K562 (cell line): ENCODE data around the gene PHYHD1. TPM values are rescaled to one million over a fixed set of nuclear protein-coding genes. Genes with fewer than 3 reads are reported as not detected.

Source experiments
- ATAC-seq: fragments of 200-7000 bp; cut with Tn5 transposase; 3 replicates; pipeline ENCODE4 v1.9.1; 2020; ENCODE audit warnings: moderate library complexity
- BruUV-seq: library from RNA; stranded (reverse); fragments of 400-500 nt; replicated peaks from 2 replicates; lab custom pipeline; 2021; lab: Mats Ljungman, UMichigan
- CTCF ChIA-PET: fragments of 300-600 bp; formaldehyde crosslinking; extraction: SDS; loops from one replicate; lab custom pipeline; 2021; ENCODE audit warnings: low intra/inter-chr PET ratio; lab: Yijun Ruan, JAX
- POLR2A ChIA-PET: fragments of 300-600, 350-650 bp; sonication (Branson Sonifier 250); formaldehyde crosslinking; extraction: SDS; loops from one replicate; lab custom pipeline; 2021; ENCODE audit warnings: antibody characterized with exemption, inconsistent platforms; lab: Yijun Ruan, JAX
- DNase-seq, 4 experiments: peaks; one replicate each; pipeline versions ENCODE4 v3.0.0 to v3.0.0-alpha.2; 2011 to 2018; ENCODE audit warnings: low spot score in 3 of 4, mixed read lengths in 3 of 4; ENCODE audit errors: extremely low read depth in 1 of 4
- FAIRE-seq: peaks from 2 replicates; lab custom pipeline; 2011; peaks lifted over from hg19 to GRCh38; lab: Jason Lieb, UNC
- H2AFZ ChIP-seq: 2 replicates; pipeline ENCODE4 v1.6.0; 2011; ENCODE audit warnings: low read depth, low read length, control low read depth, inconsistent platforms
- H3K27ac ChIP-seq: fragments of 200-600 bp; 3 replicates; pipeline ENCODE4 v1.8.0; 2011; ENCODE audit warnings: low read depth, mild to moderate bottlenecking, control low read depth, inconsistent platforms, low read length, moderate library complexity, mixed read lengths; ENCODE audit errors: extremely low read depth
- H3K27me3 ChIP-seq, 2 experiments: fragments of 300-600 bp in 1 of 2; 2 replicates in 1 of 2; 3 replicates in 1 of 2; pipeline versions ENCODE4 v1.6.0 to v1.8.0; 2011; ENCODE audit warnings: inconsistent platforms in 2 of 2, low read length in 2 of 2, mild to moderate bottlenecking in 1 of 2, mixed read lengths in 1 of 2, moderate library complexity in 1 of 2; ENCODE audit not compliant: control insufficient read depth in 2 of 2, insufficient read depth in 2 of 2
- H3K36me3 ChIP-seq: fragments of 300-600 bp; 3 replicates; pipeline ENCODE4 v1.8.0; 2011; ENCODE audit warnings: mild to moderate bottlenecking, low read length, inconsistent platforms; ENCODE audit not compliant: control insufficient read depth, insufficient read depth
- H3K4me1 ChIP-seq, 2 experiments: fragments of 200-600 bp in 1 of 2; replicated peaks in 1 of 2; 2 replicates in 1 of 2; 3 replicates in 1 of 2; pipeline versions ENCODE4 v1.5.1 to v1.8.0; 2011; ENCODE audit warnings: inconsistent platforms in 2 of 2, low read length in 2 of 2, mild to moderate bottlenecking in 1 of 2, mixed read lengths in 1 of 2, moderate library complexity in 1 of 2; ENCODE audit not compliant: control insufficient read depth in 2 of 2, insufficient read depth in 2 of 2
- H3K4me2 ChIP-seq: 2 replicates; pipeline ENCODE4 v1.6.1; 2011; ENCODE audit warnings: low read length, control low read depth, inconsistent platforms, mixed read lengths; ENCODE audit not compliant: insufficient read depth
- H3K4me3 ChIP-seq: fragments of 200-600 bp; sonication (generic), shearing (Covaris generic); 2 replicates; pipeline ENCODE4 v1.5.1; 2016; ENCODE audit warnings: control low read depth, inconsistent platforms
- H3K79me2 ChIP-seq: fragments of 200-600 bp; 3 replicates; pipeline ENCODE4 v1.8.0; 2011; ENCODE audit warnings: low read length, inconsistent platforms; ENCODE audit not compliant: control insufficient read depth, insufficient read depth
- H3K9ac ChIP-seq, 2 experiments: 2 replicates each; pipeline versions ENCODE4 v1.6.0 to v1.6.1; 2011; ENCODE audit warnings: low read depth in 2 of 2, low read length in 2 of 2, control low read depth in 1 of 2, inconsistent platforms in 1 of 2, mild to moderate bottlenecking in 1 of 2, mixed read lengths in 1 of 2; ENCODE audit not compliant: insufficient read depth in 1 of 2
- H3K9me1 ChIP-seq: one replicate; pipeline ENCODE4 v1.6.0; 2011; ENCODE audit warnings: inconsistent platforms, mild to moderate bottlenecking, low read length, moderate library complexity; ENCODE audit not compliant: control insufficient read depth, insufficient read depth
- H3K9me3 ChIP-seq: replicated peaks from 2 replicates; pipeline ENCODE4 v1.5.1; 2011; ENCODE audit warnings: low read depth, low read length, inconsistent platforms; ENCODE audit not compliant: control insufficient read depth, insufficient read depth
- H4K20me1 ChIP-seq: replicated peaks from 2 replicates; pipeline ENCODE4 v1.6.1; 2011; ENCODE audit warnings: low read length, inconsistent platforms, mixed read lengths; ENCODE audit not compliant: control insufficient read depth, insufficient read depth
- DIDO1 ChIP-seq: fragments of 450-650 bp; IDR thresholded peaks from 2 replicates; pipeline ENCODE4 v1.6.1; 2016; ENCODE audit warnings: low read depth, missing biosample characterization, missing genetic modification characterization
- FOXP1 ChIP-seq: sonication (generic); formaldehyde crosslinking; IDR thresholded peaks from 2 replicates; pipeline ENCODE4 v1.8.0; 2022; ENCODE audit warnings: mild to moderate bottlenecking, missing genetic modification reagents
- HNRNPL ChIP-seq: fragments of 200-400 bp; formaldehyde crosslinking; IDR thresholded peaks from 2 replicates; pipeline ENCODE4 v1.6.1; 2017; ENCODE audit warnings: low read depth, mild to moderate bottlenecking, low read length
- ZNF644 ChIP-seq: fragments of 200-800 bp; sonication (Bioruptor generic); IDR thresholded peaks from 2 replicates; pipeline ENCODE4 v1.6.1; 2016; ENCODE audit warnings: low read depth, missing genetic modification characterization, missing compliant biosample characterization
- WGBS: fragments of 100-300 bp; shearing (Covaris generic); methylation state at CpG from one replicate; pipeline ENCODE4 v1.1.6; 2016; ENCODE audit warnings: low coverage, mixed read lengths; ENCODE audit not compliant: insufficient coverage; ENCODE audit errors: missing lambda C conversion rate; 5-methylcytosine and 5-hydroxymethylcytosine counted together
- in situ Hi-C: fragments of 300-500 bp; cut with MboI; formaldehyde crosslinking; loops from 4 replicates; pipeline ENCODE4 v1.15.0; 2018; ENCODE audit warnings: inconsistent platforms, mixed read lengths
- intact Hi-C: fragments of 100-400 bp; cut with micrococcal nuclease; formaldehyde crosslinking; loops from 2 replicates; pipeline ENCODE4 v1.14.2; 2022
- polyA plus RNA-seq, 8 experiments: library from polyadenylated mRNA; depleted of rRNA in 4 of 8; stranded (reverse) in 5 of 8; unstranded in 3 of 8; fragments of >200 nt; fragmentation: Nextera tagmentation in 2 of 8; fragmentation: Illumina TruSeq in 1 of 8; extraction: Ambion mirVana in 2 of 8; extraction: Trizol in 1 of 8; gene quantifications; 2 replicates each; pipeline versions ENCODE4 v1.2.1 to v1.2.3, GENCODE V29; 2011 to 2014; ENCODE audit warnings: inconsistent platforms in 1 of 8, missing spikeins in 1 of 8
- total RNA-seq, 7 experiments: library from RNA; depleted of rRNA in 6 of 7; stranded (reverse); fragments of >200 nt in 6 of 7; fragmentation: Illumina TruSeq in 2 of 7; extraction: Trizol in 2 of 7; gene quantifications; 2 replicates each; pipeline versions ENCODE4 v1.2.1 to v1.2.3, GENCODE V29; 2011 to 2021; ENCODE audit warnings: low replicate concordance in 1 of 7
- TF ChIP-seq, protein P1 (sequence below): fragments of 450-650 bp; IDR thresholded peaks from 2 replicates; pipeline ENCODE4 v1.6.1; 2016; ENCODE audit warnings: mild to moderate bottlenecking, moderate library complexity
- TF ChIP-seq, protein P2 (sequence below): sonication (generic); formaldehyde crosslinking; IDR thresholded peaks from 2 replicates; pipeline ENCODE4 v1.8.0; 2022; ENCODE audit warnings: mild to moderate bottlenecking, low read depth, missing genetic modification reagents

PHYHD1 gene
- total and polyA plus RNA-seq, 9 of the 15 experiments (the other 6 are each of a cell fraction or from before 2014, with no cell fraction given), result 0.36 to 1.3 (median 0.80) TPM

DNA sequence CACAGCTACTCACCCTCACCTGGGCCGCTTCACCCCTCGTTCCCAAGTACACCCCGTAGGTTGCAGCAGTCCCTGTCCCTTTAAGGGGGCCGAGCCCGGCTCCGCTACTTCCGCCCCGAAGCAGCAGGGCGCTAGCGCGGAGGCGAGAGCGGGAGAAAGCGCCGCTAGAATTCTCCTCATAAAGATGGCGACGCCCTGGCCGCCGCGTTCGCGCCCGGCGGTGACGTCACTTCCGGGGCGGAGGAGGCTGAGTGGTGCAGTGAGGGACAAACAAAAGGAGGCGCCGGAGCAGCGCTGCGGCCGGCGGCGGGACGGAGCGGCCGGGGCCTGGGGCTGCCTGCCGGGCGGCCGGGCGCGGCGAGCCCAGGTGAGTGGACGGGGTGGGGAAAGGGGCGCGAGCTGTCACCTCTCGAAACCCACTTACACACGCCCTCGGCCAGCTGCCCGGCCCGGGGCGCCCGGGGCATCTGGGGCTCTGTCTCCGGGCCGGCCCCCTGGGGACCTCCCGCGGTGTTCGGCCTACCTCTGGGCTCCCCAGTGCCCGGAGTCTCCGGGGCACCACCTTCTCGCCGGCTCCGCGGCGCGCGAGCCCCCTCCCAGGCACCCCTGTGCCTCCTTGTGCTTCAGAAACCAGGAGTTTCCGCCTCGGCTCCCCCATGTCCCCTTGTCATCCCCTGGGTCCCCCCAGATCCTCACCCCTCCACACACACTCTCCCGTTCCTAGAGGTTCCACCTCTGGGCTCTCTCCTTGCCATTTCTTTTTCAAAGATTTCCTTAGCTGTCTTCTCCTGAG is 38.7 kb upstream of the PHYHD1 start, which contains the start of the genes KYAT1 and LRRC8A:
KYAT1 (minus strand) TSS at position 67 of the 793 bp plus-strand sequence. CDS start 36,545 bp downstream, outside the sequence.
LRRC8A (plus strand) TSS at position 250 of the 793 bp plus-strand sequence. CDS start 25,032 bp downstream, outside the sequence.
- DNase-seq (peak; percentile 92 to 98 (median 94)), FAIRE-seq (peak; percentile 89), ATAC-seq (peak; percentile 96)
- ChIA-PET POLR2A (interaction anchor here (0.6 to 1.6 kb wide), 6 partner anchors 10 to 201 kb away, joined by 3 to 5 read pairs (median 3); no protein-coding TSS in a partner anchor), CTCF (interaction anchor here (0.6 kb wide), 1 partner anchor 39 kb away, joined by 3 read pairs; the partner anchor contains the start of gene PHYHD1)
- Histone ChIP-seq H3K9me1 (peaks cover 7% of the 10 kb centered on the region), H2AFZ (peak within 1 kb of the TSS; percentile 98), H3K4me1 (peaks cover 28 to 38% of the 10 kb centered on the region in 2 experiments), H3K27ac (peak within 1 kb of the TSS; percentile 84), H3K9me3 (no peaks in the 10 kb centered on the region), H3K27me3 (no peaks in the 10 kb centered on the region), H3K79me2 (peaks cover 61% of the 10 kb centered on the region), H3K4me3 (peak within 1 kb of the TSS; percentile 95), H3K4me2 (peak within 1 kb of the TSS; percentile 95), H4K20me1 (no peaks in the 10 kb centered on the region; the same call in 1 of the 2 replicates), H3K9ac (peak within 1 kb of the TSS; percentile 95 to 98), H3K36me3 (peaks cover 29% of the 10 kb centered on the region; the same call in 2 of the 3 replicates)
- 1% methylated on average over 42 of the region's 70 CpGs for WGBS
- in situ Hi-C loops, result no loop called here
- no TSS peak for BruUV-seq
- intact Hi-C loops, result no loop called here
- peak; percentile 52; the same call in 1 of the 2 replicates for TF ChIP-seq HNRNPL
- TF ChIP-seq, protein P1, sequence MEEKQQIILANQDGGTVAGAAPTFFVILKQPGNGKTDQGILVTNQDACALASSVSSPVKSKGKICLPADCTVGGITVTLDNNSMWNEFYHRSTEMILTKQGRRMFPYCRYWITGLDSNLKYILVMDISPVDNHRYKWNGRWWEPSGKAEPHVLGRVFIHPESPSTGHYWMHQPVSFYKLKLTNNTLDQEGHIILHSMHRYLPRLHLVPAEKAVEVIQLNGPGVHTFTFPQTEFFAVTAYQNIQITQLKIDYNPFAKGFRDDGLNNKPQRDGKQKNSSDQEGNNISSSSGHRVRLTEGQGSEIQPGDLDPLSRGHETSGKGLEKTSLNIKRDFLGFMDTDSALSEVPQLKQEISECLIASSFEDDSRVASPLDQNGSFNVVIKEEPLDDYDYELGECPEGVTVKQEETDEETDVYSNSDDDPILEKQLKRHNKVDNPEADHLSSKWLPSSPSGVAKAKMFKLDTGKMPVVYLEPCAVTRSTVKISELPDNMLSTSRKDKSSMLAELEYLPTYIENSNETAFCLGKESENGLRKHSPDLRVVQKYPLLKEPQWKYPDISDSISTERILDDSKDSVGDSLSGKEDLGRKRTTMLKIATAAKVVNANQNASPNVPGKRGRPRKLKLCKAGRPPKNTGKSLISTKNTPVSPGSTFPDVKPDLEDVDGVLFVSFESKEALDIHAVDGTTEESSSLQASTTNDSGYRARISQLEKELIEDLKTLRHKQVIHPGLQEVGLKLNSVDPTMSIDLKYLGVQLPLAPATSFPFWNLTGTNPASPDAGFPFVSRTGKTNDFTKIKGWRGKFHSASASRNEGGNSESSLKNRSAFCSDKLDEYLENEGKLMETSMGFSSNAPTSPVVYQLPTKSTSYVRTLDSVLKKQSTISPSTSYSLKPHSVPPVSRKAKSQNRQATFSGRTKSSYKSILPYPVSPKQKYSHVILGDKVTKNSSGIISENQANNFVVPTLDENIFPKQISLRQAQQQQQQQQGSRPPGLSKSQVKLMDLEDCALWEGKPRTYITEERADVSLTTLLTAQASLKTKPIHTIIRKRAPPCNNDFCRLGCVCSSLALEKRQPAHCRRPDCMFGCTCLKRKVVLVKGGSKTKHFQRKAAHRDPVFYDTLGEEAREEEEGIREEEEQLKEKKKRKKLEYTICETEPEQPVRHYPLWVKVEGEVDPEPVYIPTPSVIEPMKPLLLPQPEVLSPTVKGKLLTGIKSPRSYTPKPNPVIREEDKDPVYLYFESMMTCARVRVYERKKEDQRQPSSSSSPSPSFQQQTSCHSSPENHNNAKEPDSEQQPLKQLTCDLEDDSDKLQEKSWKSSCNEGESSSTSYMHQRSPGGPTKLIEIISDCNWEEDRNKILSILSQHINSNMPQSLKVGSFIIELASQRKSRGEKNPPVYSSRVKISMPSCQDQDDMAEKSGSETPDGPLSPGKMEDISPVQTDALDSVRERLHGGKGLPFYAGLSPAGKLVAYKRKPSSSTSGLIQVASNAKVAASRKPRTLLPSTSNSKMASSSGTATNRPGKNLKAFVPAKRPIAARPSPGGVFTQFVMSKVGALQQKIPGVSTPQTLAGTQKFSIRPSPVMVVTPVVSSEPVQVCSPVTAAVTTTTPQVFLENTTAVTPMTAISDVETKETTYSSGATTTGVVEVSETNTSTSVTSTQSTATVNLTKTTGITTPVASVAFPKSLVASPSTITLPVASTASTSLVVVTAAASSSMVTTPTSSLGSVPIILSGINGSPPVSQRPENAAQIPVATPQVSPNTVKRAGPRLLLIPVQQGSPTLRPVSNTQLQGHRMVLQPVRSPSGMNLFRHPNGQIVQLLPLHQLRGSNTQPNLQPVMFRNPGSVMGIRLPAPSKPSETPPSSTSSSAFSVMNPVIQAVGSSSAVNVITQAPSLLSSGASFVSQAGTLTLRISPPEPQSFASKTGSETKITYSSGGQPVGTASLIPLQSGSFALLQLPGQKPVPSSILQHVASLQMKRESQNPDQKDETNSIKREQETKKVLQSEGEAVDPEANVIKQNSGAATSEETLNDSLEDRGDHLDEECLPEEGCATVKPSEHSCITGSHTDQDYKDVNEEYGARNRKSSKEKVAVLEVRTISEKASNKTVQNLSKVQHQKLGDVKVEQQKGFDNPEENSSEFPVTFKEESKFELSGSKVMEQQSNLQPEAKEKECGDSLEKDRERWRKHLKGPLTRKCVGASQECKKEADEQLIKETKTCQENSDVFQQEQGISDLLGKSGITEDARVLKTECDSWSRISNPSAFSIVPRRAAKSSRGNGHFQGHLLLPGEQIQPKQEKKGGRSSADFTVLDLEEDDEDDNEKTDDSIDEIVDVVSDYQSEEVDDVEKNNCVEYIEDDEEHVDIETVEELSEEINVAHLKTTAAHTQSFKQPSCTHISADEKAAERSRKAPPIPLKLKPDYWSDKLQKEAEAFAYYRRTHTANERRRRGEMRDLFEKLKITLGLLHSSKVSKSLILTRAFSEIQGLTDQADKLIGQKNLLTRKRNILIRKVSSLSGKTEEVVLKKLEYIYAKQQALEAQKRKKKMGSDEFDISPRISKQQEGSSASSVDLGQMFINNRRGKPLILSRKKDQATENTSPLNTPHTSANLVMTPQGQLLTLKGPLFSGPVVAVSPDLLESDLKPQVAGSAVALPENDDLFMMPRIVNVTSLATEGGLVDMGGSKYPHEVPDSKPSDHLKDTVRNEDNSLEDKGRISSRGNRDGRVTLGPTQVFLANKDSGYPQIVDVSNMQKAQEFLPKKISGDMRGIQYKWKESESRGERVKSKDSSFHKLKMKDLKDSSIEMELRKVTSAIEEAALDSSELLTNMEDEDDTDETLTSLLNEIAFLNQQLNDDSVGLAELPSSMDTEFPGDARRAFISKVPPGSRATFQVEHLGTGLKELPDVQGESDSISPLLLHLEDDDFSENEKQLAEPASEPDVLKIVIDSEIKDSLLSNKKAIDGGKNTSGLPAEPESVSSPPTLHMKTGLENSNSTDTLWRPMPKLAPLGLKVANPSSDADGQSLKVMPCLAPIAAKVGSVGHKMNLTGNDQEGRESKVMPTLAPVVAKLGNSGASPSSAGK, result no peak
- 0 out of 2 replicates have a peak, but pooled peaks have one; percentile 17 for TF ChIP-seq DIDO1
- TF ChIP-seq ZNF644 (tag), result no peak
- TF ChIP-seq FOXP1 (CRISPR knock-in tag), result no peak
- TF ChIP-seq, protein P2, sequence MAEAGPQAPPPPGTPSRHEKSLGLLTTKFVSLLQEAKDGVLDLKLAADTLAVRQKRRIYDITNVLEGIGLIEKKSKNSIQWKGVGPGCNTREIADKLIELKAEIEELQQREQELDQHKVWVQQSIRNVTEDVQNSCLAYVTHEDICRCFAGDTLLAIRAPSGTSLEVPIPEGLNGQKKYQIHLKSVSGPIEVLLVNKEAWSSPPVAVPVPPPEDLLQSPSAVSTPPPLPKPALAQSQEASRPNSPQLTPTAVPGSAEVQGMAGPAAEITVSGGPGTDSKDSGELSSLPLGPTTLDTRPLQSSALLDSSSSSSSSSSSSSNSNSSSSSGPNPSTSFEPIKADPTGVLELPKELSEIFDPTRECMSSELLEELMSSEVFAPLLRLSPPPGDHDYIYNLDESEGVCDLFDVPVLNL (CRISPR knock-in tag), result 0 out of 2 replicates have a peak, but pooled peaks have one; percentile 22
